PFSK-1 (cell line): ENCODE data around the gene AUTS2.

ENCODE experiments used
- FOXP2 ChIP-seq: optimal IDR thresholded peaks from 2 replicates; pipeline ENCODE3; 2011; ENCODE audit warnings: borderline replicate concordance, control low read depth, inconsistent platforms; ENCODE audit not compliant: insufficient read depth; ENCODE audit errors: extremely low read length, extremely low read depth
- POLR2AphosphoS5 ChIP-seq: IDR thresholded peaks from 2 replicates; pipeline ENCODE4 v1.6.1; 2012; ENCODE audit warnings: low read depth, mild to moderate bottlenecking, control low read depth, low read length, moderate library complexity
- SIN3A ChIP-seq: IDR thresholded peaks from 2 replicates; pipeline ENCODE4 v1.6.1; 2012; ENCODE audit warnings: mild to moderate bottlenecking, low read length, moderate library complexity, borderline replicate concordance; ENCODE audit not compliant: insufficient read depth
- TAF1 ChIP-seq: IDR thresholded peaks from 2 replicates; pipeline ENCODE4 v1.6.1; 2012; ENCODE audit warnings: low read length, control low read depth, borderline replicate concordance; ENCODE audit not compliant: insufficient read depth
- TF ChIP-seq, protein P1 (sequence below), 2 experiments: IDR thresholded peaks; 2 replicates each; pipeline versions ENCODE4 v1.6.1 to v1.8.0; 2011 to 2012; ENCODE audit warnings: low read depth in 2 of 2, low read length in 2 of 2, control low read depth in 1 of 2, inconsistent platforms in 1 of 2, mild to moderate bottlenecking in 1 of 2, moderate library complexity in 1 of 2; ENCODE audit not compliant: insufficient read depth in 1 of 2

AUTS2 gene

DNA sequence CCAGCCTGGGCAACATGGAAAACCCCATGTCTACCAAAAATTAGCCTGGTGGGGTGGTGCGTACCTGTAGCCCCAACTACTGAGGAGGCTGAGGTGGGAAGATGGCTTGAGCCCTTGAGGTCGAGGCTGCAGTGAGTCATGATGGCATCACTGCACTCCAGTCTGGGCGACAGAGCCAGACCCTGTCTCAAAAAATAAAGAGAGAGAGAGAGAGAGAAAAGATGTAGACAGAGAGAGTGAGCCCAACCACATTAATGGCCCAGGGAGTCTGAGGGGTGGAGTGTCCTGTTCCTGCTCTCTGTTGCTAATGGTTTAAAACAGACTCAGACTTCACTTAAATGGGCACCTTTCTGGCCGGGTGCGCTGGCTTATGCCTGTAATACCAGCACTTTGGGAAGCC lies 1078.0 kb downstream of the AUTS2 start:
- TF ChIP-seq, protein P1, sequence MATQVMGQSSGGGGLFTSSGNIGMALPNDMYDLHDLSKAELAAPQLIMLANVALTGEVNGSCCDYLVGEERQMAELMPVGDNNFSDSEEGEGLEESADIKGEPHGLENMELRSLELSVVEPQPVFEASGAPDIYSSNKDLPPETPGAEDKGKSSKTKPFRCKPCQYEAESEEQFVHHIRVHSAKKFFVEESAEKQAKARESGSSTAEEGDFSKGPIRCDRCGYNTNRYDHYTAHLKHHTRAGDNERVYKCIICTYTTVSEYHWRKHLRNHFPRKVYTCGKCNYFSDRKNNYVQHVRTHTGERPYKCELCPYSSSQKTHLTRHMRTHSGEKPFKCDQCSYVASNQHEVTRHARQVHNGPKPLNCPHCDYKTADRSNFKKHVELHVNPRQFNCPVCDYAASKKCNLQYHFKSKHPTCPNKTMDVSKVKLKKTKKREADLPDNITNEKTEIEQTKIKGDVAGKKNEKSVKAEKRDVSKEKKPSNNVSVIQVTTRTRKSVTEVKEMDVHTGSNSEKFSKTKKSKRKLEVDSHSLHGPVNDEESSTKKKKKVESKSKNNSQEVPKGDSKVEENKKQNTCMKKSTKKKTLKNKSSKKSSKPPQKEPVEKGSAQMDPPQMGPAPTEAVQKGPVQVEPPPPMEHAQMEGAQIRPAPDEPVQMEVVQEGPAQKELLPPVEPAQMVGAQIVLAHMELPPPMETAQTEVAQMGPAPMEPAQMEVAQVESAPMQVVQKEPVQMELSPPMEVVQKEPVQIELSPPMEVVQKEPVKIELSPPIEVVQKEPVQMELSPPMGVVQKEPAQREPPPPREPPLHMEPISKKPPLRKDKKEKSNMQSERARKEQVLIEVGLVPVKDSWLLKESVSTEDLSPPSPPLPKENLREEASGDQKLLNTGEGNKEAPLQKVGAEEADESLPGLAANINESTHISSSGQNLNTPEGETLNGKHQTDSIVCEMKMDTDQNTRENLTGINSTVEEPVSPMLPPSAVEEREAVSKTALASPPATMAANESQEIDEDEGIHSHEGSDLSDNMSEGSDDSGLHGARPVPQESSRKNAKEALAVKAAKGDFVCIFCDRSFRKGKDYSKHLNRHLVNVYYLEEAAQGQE (IDR thresholded peaks at IDR 0.05; ENCODE audit: insufficient read depth in 1 of 2, low read depth in 2 of 2, low read length in 2 of 2) = no peak
- TF ChIP-seq FOXP2 (no peak), TAF1 (no peak), SIN3A (no peak), POLR2AphosphoS5 (no peak)

DNA sequence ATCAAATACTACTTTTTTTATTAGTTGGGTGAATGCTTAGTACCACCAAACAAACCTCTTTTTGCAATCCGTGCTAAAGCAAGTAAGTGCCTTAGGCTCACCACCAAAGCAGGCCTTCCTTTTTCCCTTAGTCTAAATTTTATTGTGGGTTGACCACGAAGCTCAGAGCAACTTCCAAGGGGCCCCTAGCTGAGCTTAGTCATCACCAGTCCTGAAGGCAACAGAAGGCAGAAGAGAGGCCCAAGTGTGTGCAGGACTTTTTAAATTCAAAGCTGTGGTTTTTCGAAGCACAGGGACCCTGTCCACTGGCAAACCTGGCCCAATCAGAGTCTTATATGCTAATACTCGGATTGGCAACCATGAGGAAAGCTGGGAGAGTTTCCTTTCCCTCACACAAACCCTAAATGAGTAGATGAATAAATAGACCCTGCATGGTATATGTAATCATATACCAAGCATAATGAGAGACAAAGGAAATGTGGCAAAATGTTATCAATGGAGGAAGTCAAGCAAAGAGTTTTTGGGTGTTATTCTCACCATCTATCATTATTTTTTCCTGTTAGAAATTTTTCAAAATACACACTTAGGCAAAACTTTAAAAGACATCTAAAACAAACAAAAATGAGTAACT lies 1080.5 kb downstream of the AUTS2 start:
- TF ChIP-seq POLR2AphosphoS5 (no peak), FOXP2 (no peak)
- TF ChIP-seq, protein P1 (IDR thresholded peaks at IDR 0.05; ENCODE audit: insufficient read depth in 1 of 2, low read depth in 2 of 2, low read length in 2 of 2) = no peak

DNA sequence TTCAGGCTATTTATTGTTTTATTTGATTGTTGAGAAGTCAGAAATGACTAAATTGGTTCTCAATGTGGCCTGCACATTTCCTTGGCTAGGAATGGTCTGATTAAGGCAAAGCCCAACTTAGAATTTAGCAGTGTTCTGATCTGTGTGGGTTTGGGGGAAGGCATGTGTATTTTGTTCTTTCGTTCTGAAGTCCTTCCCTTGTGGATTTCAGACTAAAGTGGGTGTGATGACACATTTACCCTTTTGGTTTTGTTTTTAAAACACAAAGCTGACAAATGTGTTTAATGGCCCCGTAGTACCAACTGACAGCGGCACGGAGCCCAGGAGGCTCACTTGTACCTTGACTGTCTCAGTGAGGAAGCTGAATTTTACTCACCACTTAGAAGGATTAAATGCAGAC lies 1081.4 kb downstream of the AUTS2 start:
- TF ChIP-seq POLR2AphosphoS5 = no peak
- TF ChIP-seq TAF1 = no peak
- TF ChIP-seq, protein P1 (IDR thresholded peaks at IDR 0.05; ENCODE audit: insufficient read depth in 1 of 2, low read depth in 2 of 2, low read length in 2 of 2) = no peak
- TF ChIP-seq SIN3A = no peak
- TF ChIP-seq FOXP2 = no peak

DNA sequence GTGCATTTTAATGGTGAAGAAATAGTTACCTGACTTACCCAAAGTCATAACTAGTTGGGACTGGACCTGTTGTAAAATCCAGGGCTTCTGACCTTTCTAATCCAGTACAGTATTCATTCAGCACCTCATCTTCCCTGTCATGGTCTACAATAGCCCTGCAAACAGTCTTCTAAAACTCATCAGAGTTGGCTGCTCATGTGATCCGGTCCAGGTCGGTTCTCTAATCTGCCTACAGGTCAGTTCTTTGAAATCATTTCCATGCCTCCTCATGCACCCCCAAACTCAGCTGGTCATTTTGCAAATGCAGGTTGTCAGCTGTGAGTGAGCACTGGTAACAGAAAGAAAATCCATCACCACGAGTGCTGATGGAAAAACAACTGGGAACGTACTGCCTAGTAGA lies 1082.0 kb downstream of the AUTS2 start:
- TF ChIP-seq POLR2AphosphoS5 = no peak
- TF ChIP-seq, protein P1 (IDR thresholded peaks at IDR 0.05; ENCODE audit: insufficient read depth in 1 of 2, low read depth in 2 of 2, low read length in 2 of 2) = no peak
- TF ChIP-seq FOXP2 = no peak
- no peak for TF ChIP-seq SIN3A
- no peak for TF ChIP-seq TAF1
